GM12864 (cell line): ENCODE results near the gene ENDOG.

Experiments
- DNase-seq: peaks from one replicate; pipeline ENCODE4 v3.0.0-alpha.2; 2011; ENCODE audit warnings: low read depth
- H3K4me3 ChIP-seq: 2 replicates; pipeline ENCODE4 v1.5.1; 2011; ENCODE audit warnings: mild to moderate bottlenecking, low read depth, low read length, control low read depth
- CTCF ChIP-seq: IDR thresholded peaks from 2 replicates; pipeline ENCODE4 v1.5.1; 2011; ENCODE audit warnings: low read depth, mild to moderate bottlenecking, moderate library complexity, low read length, control low read depth, inconsistent platforms; ENCODE audit errors: missing control alignments

ENDOG gene

GRCh38 chr9:128802482-128802881, 15.8 kb upstream of the ENDOG start:
- no peak overlapping the region for H3K4me3 ChIP-seq
- no peak for DNase-seq
- TF ChIP-seq CTCF = no peak

GRCh38 chr9:128805661-128806060, 12.6 kb upstream of the ENDOG start:
- no peak overlapping the region for H3K4me3 ChIP-seq
- no peak for TF ChIP-seq CTCF
- no peak for DNase-seq

- DNase-seq = no peak
- no peak for TF ChIP-seq CTCF
- no peak overlapping the region for H3K4me3 ChIP-seq
These were observed 10.5 kb upstream of the ENDOG start for GRCh38 chr9:128807827-128808226.

GRCh38 chr9:128808543-128808942, 9.8 kb upstream of the ENDOG start:
- H3K4me3 ChIP-seq = no peak overlapping the region
- TF ChIP-seq CTCF = no peak
- no peak for DNase-seq

- DNase-seq = no peak
- H3K4me3 ChIP-seq = no peak overlapping the region
- TF ChIP-seq CTCF = no peak
These were observed 9.2 kb upstream of the ENDOG start for GRCh38 chr9:128809036-128809599.

GRCh38 chr9:128809831-128810230, 8.5 kb upstream of the ENDOG start:
- no peak for DNase-seq
- H3K4me3 ChIP-seq = no peak overlapping the region
- TF ChIP-seq CTCF = peak; percentile 12

GRCh38 chr9:128810873-128811272, 7.4 kb upstream of the ENDOG start:
- DNase-seq = no peak
- H3K4me3 ChIP-seq = no peak overlapping the region
- TF ChIP-seq CTCF = no peak
